Measurements from ENCODE around the gene TTC39A.

The TTC39A gene

DNA sequence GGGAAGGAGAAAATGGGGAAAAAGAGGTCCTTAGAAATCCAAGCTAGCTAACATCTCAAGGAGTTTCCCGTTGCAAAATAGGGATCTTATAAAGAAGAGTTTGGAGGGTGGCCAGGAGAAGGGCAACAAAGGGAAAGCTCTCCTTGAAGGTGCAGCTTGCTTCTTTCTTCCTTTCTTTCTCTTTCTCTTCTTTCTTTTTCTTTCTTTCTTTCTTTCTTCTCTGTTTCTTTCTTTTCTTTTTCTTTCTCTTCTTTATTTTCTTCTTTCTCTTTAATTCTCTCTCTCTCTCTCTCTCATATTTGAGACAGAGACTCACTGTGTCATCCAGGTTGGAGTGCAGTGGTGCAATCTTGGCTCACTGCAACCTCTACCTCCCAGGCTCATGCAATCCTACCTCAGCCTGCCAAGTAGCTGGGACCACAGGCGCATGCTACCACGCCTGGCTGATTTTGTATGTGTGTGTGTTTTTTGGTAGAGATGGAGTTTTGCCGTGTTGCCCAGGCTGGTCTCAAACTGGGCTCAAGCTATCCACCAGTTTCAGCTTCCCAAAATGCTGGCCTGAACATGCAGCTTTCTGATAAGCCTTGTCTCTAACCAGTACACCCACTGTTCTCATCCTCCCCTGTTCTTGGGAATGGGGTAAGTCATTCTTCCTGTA is 49.9 kb downstream of the TTC39A start:
- CTCF ChIA-PET = no interaction called here
- no peak for TF ChIP-seq FOXK2 (IDR thresholded peaks at IDR 0.05)
- no peak for TF ChIP-seq SP1 (IDR thresholded peaks at IDR 0.05)
- no peak for TF ChIP-seq CTBP1 (IDR thresholded peaks at IDR 0.05; ENCODE audit: borderline replicate concordance)
- TF ChIP-seq BHLHE40 (IDR thresholded peaks at IDR 0.05; ENCODE audit: borderline replicate concordance) = no peak
- POLR2A ChIA-PET = no interaction called here
- no peak for DNase-seq (ENCODE audit: extremely low spot score)

- POLR2A ChIA-PET = no interaction called here
- CTCF ChIA-PET = no interaction called here
- DNase-seq (ENCODE audit: extremely low spot score) = no peak
- TF ChIP-seq NFRKB (IDR thresholded peaks at IDR 0.05) (no peak), ELF4 (IDR thresholded peaks at IDR 0.05) (no peak), FOXK2 (IDR thresholded peaks at IDR 0.05) (no peak)
Measured at GRCh38 chr1:51276286-51276685, 54.1 kb downstream of the TTC39A start.

GRCh38 chr1:51274676-51275075 is 55.7 kb downstream of the TTC39A start:
- TF ChIP-seq, protein P1, sequence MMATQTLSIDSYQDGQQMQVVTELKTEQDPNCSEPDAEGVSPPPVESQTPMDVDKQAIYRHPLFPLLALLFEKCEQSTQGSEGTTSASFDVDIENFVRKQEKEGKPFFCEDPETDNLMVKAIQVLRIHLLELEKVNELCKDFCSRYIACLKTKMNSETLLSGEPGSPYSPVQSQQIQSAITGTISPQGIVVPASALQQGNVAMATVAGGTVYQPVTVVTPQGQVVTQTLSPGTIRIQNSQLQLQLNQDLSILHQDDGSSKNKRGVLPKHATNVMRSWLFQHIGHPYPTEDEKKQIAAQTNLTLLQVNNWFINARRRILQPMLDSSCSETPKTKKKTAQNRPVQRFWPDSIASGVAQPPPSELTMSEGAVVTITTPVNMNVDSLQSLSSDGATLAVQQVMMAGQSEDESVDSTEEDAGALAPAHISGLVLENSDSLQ (IDR thresholded peaks at IDR 0.05) = no peak
- TF ChIP-seq FOXA1 (IDR thresholded peaks at IDR 0.05) = no peak
- no peak for TF ChIP-seq L3MBTL2 (conservative IDR thresholded peaks at IDR 0.05)
- TF ChIP-seq ZNF384 (IDR thresholded peaks at IDR 0.05) = no peak
- TF ChIP-seq ARNT (IDR thresholded peaks at IDR 0.05) = no peak
- TF ChIP-seq NFRKB (IDR thresholded peaks at IDR 0.05) = no peak
- no peak for TF ChIP-seq TARDBP (IDR thresholded peaks at IDR 0.05)
- no peak for TF ChIP-seq HDGF (IDR thresholded peaks at IDR 0.05; ENCODE audit: borderline replicate concordance)
- TF ChIP-seq LEF1 (IDR thresholded peaks at IDR 0.05; ENCODE audit: borderline replicate concordance) = no peak
- TF ChIP-seq SUZ12 (IDR thresholded peaks at IDR 0.05) = no peak
- no peak for TF ChIP-seq ELF4 (IDR thresholded peaks at IDR 0.05)
- TF ChIP-seq CTBP1 (IDR thresholded peaks at IDR 0.05; ENCODE audit: borderline replicate concordance) = no peak
- no peak for TF ChIP-seq BHLHE40 (IDR thresholded peaks at IDR 0.05; ENCODE audit: borderline replicate concordance)
- no peak for TF ChIP-seq FOXK2 (IDR thresholded peaks at IDR 0.05)
- no peak for TF ChIP-seq SP1 (IDR thresholded peaks at IDR 0.05)
- CTCF ChIA-PET = no interaction called here
- no peak for DNase-seq (ENCODE audit: extremely low spot score)
- POLR2A ChIA-PET = no interaction called here

DNA sequence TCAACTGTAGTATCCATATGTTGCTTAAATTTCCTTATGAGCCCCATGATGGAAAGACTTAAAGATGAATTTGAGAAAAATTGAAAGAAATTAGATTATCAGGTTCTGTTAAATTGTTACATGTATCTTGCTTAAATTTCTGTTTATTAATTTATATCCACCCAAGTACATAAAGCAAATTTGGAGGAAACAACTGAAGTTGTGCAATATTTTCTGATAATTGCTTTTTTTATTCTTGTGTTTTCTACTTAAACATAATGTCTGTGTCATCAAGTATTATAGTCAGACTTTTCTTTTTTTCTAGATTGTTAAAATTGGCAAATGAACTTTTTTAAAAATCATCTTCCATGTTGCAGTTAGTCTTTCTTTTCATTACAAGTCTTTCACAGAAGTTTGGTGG is 57.4 kb downstream of the TTC39A start:
- POLR2A ChIA-PET = no interaction called here
- CTCF ChIA-PET = no interaction called here
- no peak for DNase-seq (ENCODE audit: extremely low spot score)

DNA sequence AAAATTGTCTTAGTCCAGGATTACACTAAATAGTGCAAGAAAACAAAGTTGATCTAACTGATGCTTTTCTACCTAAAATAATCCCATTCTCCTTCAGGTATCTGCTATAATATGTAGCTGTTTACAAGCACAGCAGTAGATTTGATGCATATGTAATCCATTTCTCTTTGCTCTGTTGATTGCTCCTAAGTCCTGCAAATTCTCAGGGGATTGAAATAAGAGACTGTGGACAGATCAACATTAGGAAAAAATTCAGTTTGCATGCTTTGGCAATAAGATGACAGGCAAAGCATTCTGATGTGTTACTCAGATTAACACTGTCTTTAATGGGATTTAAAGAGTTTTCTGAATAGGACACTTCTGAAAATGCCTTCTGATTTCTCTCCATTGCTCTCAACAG is 59.6 kb downstream of the TTC39A start:
- TF ChIP-seq BHLHE40 (IDR thresholded peaks at IDR 0.05; ENCODE audit: borderline replicate concordance) (no peak), ZNF384 (IDR thresholded peaks at IDR 0.05) (no peak), NFRKB (IDR thresholded peaks at IDR 0.05) (no peak), L3MBTL2 (conservative IDR thresholded peaks at IDR 0.05) (no peak), FOXK2 (IDR thresholded peaks at IDR 0.05) (no peak), HDGF (IDR thresholded peaks at IDR 0.05; ENCODE audit: borderline replicate concordance) (no peak), FOXM1 (IDR thresholded peaks at IDR 0.05; ENCODE audit: borderline replicate concordance) (no peak), CTBP1 (IDR thresholded peaks at IDR 0.05; ENCODE audit: borderline replicate concordance) (no peak), ELF4 (IDR thresholded peaks at IDR 0.05) (no peak)
- ChIA-PET POLR2A (no interaction called here), CTCF (interaction anchor here (1.0 kb wide), 1 partner anchor 26 kb away, joined by 5 read pairs; no protein-coding TSS in a partner anchor)
- DNase-seq (ENCODE audit: extremely low spot score) = no peak

More for the DNA sequence above, 57.4 kb downstream of the TTC39A start:
- TF ChIP-seq FOXA1 (IDR thresholded peaks at IDR 0.05) (no peak), ARNT (IDR thresholded peaks at IDR 0.05) (no peak), ELF4 (IDR thresholded peaks at IDR 0.05) (no peak), L3MBTL2 (conservative IDR thresholded peaks at IDR 0.05) (no peak), SUZ12 (IDR thresholded peaks at IDR 0.05) (no peak), HDGF (IDR thresholded peaks at IDR 0.05; ENCODE audit: borderline replicate concordance) (no peak), SP1 (IDR thresholded peaks at IDR 0.05) (no peak), LEF1 (IDR thresholded peaks at IDR 0.05; ENCODE audit: borderline replicate concordance) (no peak)

DNA sequence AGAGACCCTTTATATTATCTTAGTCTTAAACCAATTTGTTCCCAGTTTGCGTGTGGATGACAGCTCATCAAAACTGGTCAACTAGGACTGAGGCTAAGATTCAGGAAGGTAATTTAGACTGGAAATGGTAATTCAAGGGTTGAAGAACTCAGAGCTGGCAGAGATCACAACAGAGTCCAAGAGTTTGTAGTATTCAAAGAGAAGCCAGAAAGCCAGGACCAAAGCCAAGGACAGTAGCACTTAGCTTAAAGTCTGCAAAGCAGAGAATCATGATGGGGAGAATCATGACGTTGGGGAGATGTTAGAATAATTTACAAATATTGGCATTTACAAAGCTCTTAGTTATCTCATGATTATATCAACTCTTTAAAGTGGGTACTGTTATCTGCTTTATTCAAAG is 61.7 kb downstream of the TTC39A start:
- ChIA-PET CTCF (no interaction called here), POLR2A (interaction anchor here (1.0 kb wide), 1 partner anchor 33 kb away, joined by 5 read pairs; the partner anchor contains the start of gene RNF11)
- no peak for DNase-seq (ENCODE audit: extremely low spot score)
- TF ChIP-seq L3MBTL2 (conservative IDR thresholded peaks at IDR 0.05) (no peak), SP1 (IDR thresholded peaks at IDR 0.05) (no peak), NFRKB (IDR thresholded peaks at IDR 0.05) (no peak), CTBP1 (IDR thresholded peaks at IDR 0.05; ENCODE audit: borderline replicate concordance) (no peak), SUZ12 (IDR thresholded peaks at IDR 0.05) (no peak), HDGF (IDR thresholded peaks at IDR 0.05; ENCODE audit: borderline replicate concordance) (no peak), TARDBP (IDR thresholded peaks at IDR 0.05) (no peak), BHLHE40 (IDR thresholded peaks at IDR 0.05; ENCODE audit: borderline replicate concordance) (no peak), ARNT (IDR thresholded peaks at IDR 0.05) (no peak), ELF4 (IDR thresholded peaks at IDR 0.05) (no peak), FOXA1 (IDR thresholded peaks at IDR 0.05) (no peak), LEF1 (IDR thresholded peaks at IDR 0.05; ENCODE audit: borderline replicate concordance) (no peak), FOXK2 (IDR thresholded peaks at IDR 0.05) (no peak), FOXM1 (IDR thresholded peaks at IDR 0.05; ENCODE audit: borderline replicate concordance) (no peak), ZNF384 (IDR thresholded peaks at IDR 0.05) (no peak)
- TF ChIP-seq, protein P1 (IDR thresholded peaks at IDR 0.05) = no peak

GRCh38 chr1:51266791-51267190 is 63.6 kb downstream of the TTC39A start:
- POLR2A ChIA-PET = interaction anchor here (1.7 kb wide), 1 partner anchor 32 kb away, joined by 4 read pairs; no protein-coding TSS in a partner anchor
- no peak for DNase-seq (ENCODE audit: extremely low spot score)
- TF ChIP-seq ZNF384 (IDR thresholded peaks at IDR 0.05) = no peak
- TF ChIP-seq FOXK2 (IDR thresholded peaks at IDR 0.05) = no peak
- no peak for TF ChIP-seq ELF4 (IDR thresholded peaks at IDR 0.05)
- no peak for TF ChIP-seq HDGF (IDR thresholded peaks at IDR 0.05; ENCODE audit: borderline replicate concordance)
- TF ChIP-seq, protein P1 (IDR thresholded peaks at IDR 0.05) = no peak
- no peak for TF ChIP-seq FOXA1 (IDR thresholded peaks at IDR 0.05)
- no peak for TF ChIP-seq NFRKB (IDR thresholded peaks at IDR 0.05)
- TF ChIP-seq LEF1 (IDR thresholded peaks at IDR 0.05; ENCODE audit: borderline replicate concordance) = no peak
- no peak for TF ChIP-seq SP1 (IDR thresholded peaks at IDR 0.05)
- no peak for TF ChIP-seq BHLHE40 (IDR thresholded peaks at IDR 0.05; ENCODE audit: borderline replicate concordance)
- no peak for TF ChIP-seq CTBP1 (IDR thresholded peaks at IDR 0.05; ENCODE audit: borderline replicate concordance)
- CTCF ChIA-PET = no interaction called here

All from HEK293T (cell line).